Endothelial cell of umbilical vein (primary cell): ENCODE measurements around the gene CANT1. TPM values are rescaled to one million over a fixed set of nuclear protein-coding genes. Genes with fewer than 3 reads are reported as not detected.

Experiments used
- BruUV-seq: library from RNA; stranded (reverse); fragments of 400-500 nt; replicated peaks from 2 replicates; lab custom pipeline; 2021; lab: Mats Ljungman, UMichigan
- CTCF ChIA-PET: fragments of 300-600, 350-600 bp; sonication (Branson Sonifier 250); formaldehyde crosslinking; loops from one replicate; lab custom pipeline; 2021; ENCODE audit warnings: antibody characterized with exemption, inconsistent platforms; lab: Charles Lee
- POLR2A ChIA-PET: fragments of 300-600, 350-600 bp; sonication (Branson Sonifier 250); formaldehyde crosslinking; loops from one replicate; lab custom pipeline; 2021; ENCODE audit warnings: antibody characterized with exemption, inconsistent platforms; lab: Charles Lee
- DNase-seq: peaks from one replicate; pipeline ENCODE4 v3.0.0-alpha.2; 2011; ENCODE audit warnings: low read depth, low spot score
- FAIRE-seq: peaks from 2 replicates; lab custom pipeline; 2011; peaks lifted over from hg19 to GRCh38; lab: Jason Lieb, UNC
- H2AFZ ChIP-seq: 2 replicates; pipeline ENCODE4 v1.6.0; 2012; ENCODE audit warnings: low read depth, low read length, control low read depth, inconsistent platforms
- H3K27ac ChIP-seq: 2 replicates; pipeline ENCODE4 v1.5.1; 2011; ENCODE audit warnings: low read depth, mild to moderate bottlenecking, control low read depth, low read length, moderate library complexity; ENCODE audit not compliant: insufficient read depth
- H3K27me3 ChIP-seq, 2 experiments: 2 replicates each; pipeline versions ENCODE4 v1.6.0 to v1.6.1; 2011; ENCODE audit warnings: low read length in 2 of 2, mixed read lengths in 1 of 2; ENCODE audit not compliant: control insufficient read depth in 2 of 2, insufficient read depth in 2 of 2
- H3K36me3 ChIP-seq, 2 experiments: 2 replicates in 1 of 2; 3 replicates in 1 of 2; pipeline ENCODE4 v1.5.1; 2011; ENCODE audit warnings: low read length in 2 of 2, mild to moderate bottlenecking in 1 of 2, moderate library complexity in 1 of 2; ENCODE audit not compliant: control insufficient read depth in 2 of 2, insufficient read depth in 2 of 2; ENCODE audit errors: extremely low read depth in 1 of 2
- H3K4me1 ChIP-seq: 3 replicates; pipeline ENCODE4 v1.5.1; 2011; ENCODE audit warnings: mild to moderate bottlenecking, low read length; ENCODE audit not compliant: control insufficient read depth, insufficient read depth; ENCODE audit errors: extremely low read depth
- H3K4me2 ChIP-seq: 2 replicates; pipeline ENCODE4 v1.6.1; 2011; ENCODE audit warnings: low read length, control low read depth, mixed read lengths; ENCODE audit not compliant: insufficient read depth
- H3K4me3 ChIP-seq, 3 experiments: fragments of 200-600 bp in 1 of 3; sonication (generic), shearing (Covaris generic) in 1 of 3; replicated peaks in 1 of 3; 2 replicates each; pipeline ENCODE4 v1.5.1; 2011 to 2016; ENCODE audit warnings: control low read depth in 3 of 3, low read length in 3 of 3, mild to moderate bottlenecking in 2 of 3, inconsistent platforms in 1 of 3, low read depth in 1 of 3, moderate library complexity in 1 of 3; ENCODE audit not compliant: insufficient read depth in 1 of 3
- H3K79me2 ChIP-seq: 2 replicates; pipeline ENCODE4 v1.6.0; 2012; ENCODE audit warnings: low read length, inconsistent platforms; ENCODE audit not compliant: control insufficient read depth, insufficient read depth
- H3K9ac ChIP-seq: replicated peaks from 2 replicates; pipeline ENCODE3; 2011; ENCODE audit warnings: low read length, control low read depth; ENCODE audit not compliant: insufficient read depth; ENCODE audit errors: extremely low read depth
- H3K9me1 ChIP-seq: replicated peaks from 3 replicates; pipeline ENCODE4 v1.6.0; 2011; ENCODE audit warnings: mild to moderate bottlenecking, low read length; ENCODE audit not compliant: control insufficient read depth, insufficient read depth; ENCODE audit errors: extremely low read depth
- H3K9me3 ChIP-seq: replicated peaks from 2 replicates; pipeline ENCODE4 v1.5.1; 2012; ENCODE audit warnings: low read length, inconsistent platforms; ENCODE audit not compliant: control insufficient read depth, insufficient read depth
- H4K20me1 ChIP-seq: replicated peaks from 2 replicates; pipeline ENCODE3; 2011; ENCODE audit warnings: mild to moderate bottlenecking, low read length; ENCODE audit not compliant: control insufficient read depth, insufficient read depth; ENCODE audit errors: extremely low read depth
- CTCF ChIP-seq, 2 donors: IDR thresholded peaks; 1 replicate in 1 of 2; 2 replicates in 1 of 2; pipeline ENCODE4 v1.5.1; 2011; ENCODE audit warnings: low read length in 2 of 2, mild to moderate bottlenecking in 2 of 2, moderate library complexity in 2 of 2, control low read depth in 1 of 2, inconsistent platforms in 1 of 2, low read depth in 1 of 2; ENCODE audit not compliant: insufficient read depth in 1 of 2; ENCODE audit errors: extremely low read depth in 1 of 2
- FOS ChIP-seq: IDR thresholded peaks from 2 replicates; pipeline ENCODE4 v1.6.1; 2011; ENCODE audit warnings: mild to moderate bottlenecking, low read length, moderate library complexity, borderline replicate concordance; ENCODE audit not compliant: insufficient read depth
- GATA2 ChIP-seq: IDR thresholded peaks from 2 replicates; pipeline ENCODE4 v1.7.0; 2011; ENCODE audit warnings: low read depth, mild to moderate bottlenecking, moderate library complexity, mixed read lengths, low read length; ENCODE audit not compliant: insufficient read length, insufficient read depth
- MYC ChIP-seq: IDR thresholded peaks from one replicate; pipeline ENCODE4 v1.6.1; 2011; ENCODE audit warnings: mild to moderate bottlenecking, low read depth, low read length
- POLR2A ChIP-seq: IDR thresholded peaks from 2 replicates; pipeline ENCODE4 v1.6.1; 2012; ENCODE audit warnings: low read depth, mild to moderate bottlenecking, control low read depth, low read length
- dilution Hi-C: fragments of 300-500 bp; cut with MboI; formaldehyde crosslinking; loops from one replicate; pipeline ENCODE4 v1.15.0; 2019; ENCODE audit warnings: low sequenced_read_pairs; ENCODE audit not compliant: extremely low pct_ligation_motif_present
- intact Hi-C: fragments of 100-400 bp; cut with micrococcal nuclease; formaldehyde crosslinking; loops from one replicate; pipeline ENCODE4 v1.10.0; 2022
- polyA plus RNA-seq, 4 experiments: library from polyadenylated mRNA; depleted of rRNA in 3 of 4; stranded (reverse) in 3 of 4; unstranded in 1 of 4; fragments of >200 nt; gene quantifications; 2 replicates each; pipeline versions ENCODE4 v1.2.1 to v1.2.3, GENCODE V29; 2011 to 2012; ENCODE audit warnings: missing spikeins in 1 of 4
- total RNA-seq: library from RNA; stranded (reverse); gene quantifications from 2 replicates; pipeline ENCODE4 v1.2.3, GENCODE V29; 2021

The CANT1 gene
- total and polyA plus RNA-seq, 2 donors (not counting 3 experiments of a cell fraction or from before 2014, with no cell fraction given): 85.0 to 93.6 TPM

- H3K4me2 ChIP-seq: no peak overlapping the region
- DNase-seq (no peak), FAIRE-seq (no peak)
- H3K79me2 ChIP-seq: no peaks in the 10 kb centered on the region
- dilution Hi-C loops: no loop called here
- H3K4me3 ChIP-seq: no peak overlapping the region
- BruUV-seq: no TSS peak
- H3K27me3 ChIP-seq: peaks cover 0 to 13% of the 10 kb centered on the region in 2 experiments
- CTCF ChIA-PET: interaction anchor here (0.7 to 8.6 kb wide), 5 partner anchors 6 to 24 kb away, joined by 3 to 91 read pairs (median 20); partner anchors contain the start of gene CANT1
- H3K9me3 ChIP-seq: no peaks in the 10 kb centered on the region
- H3K9me1 ChIP-seq: no peaks in the 10 kb centered on the region
- no peak overlapping the region for H2AFZ ChIP-seq
- intact Hi-C loops: no loop called here
- H3K9ac ChIP-seq: no peak overlapping the region
- TF ChIP-seq CTCF (IDR thresholded peaks at IDR 0.05; ENCODE audit: extremely low read depth in 1 of 2, insufficient read depth in 1 of 2, low read depth in 1 of 2, low read length in 2 of 2): no peak
- TF ChIP-seq POLR2A: no peak
- no peak for TF ChIP-seq MYC
- TF ChIP-seq FOS: no peak
- no peak for TF ChIP-seq GATA2
- H3K36me3 ChIP-seq: no peaks in the 10 kb centered on the region
- no peak overlapping the region for H3K27ac ChIP-seq
- no peaks in the 10 kb centered on the region for H4K20me1 ChIP-seq
- peaks cover 10% of the 10 kb centered on the region for H3K4me1 ChIP-seq
- POLR2A ChIA-PET: no interaction called here
Measured at GRCh38 chr17:79033741-79034501, 24.4 kb upstream of the CANT1 start.
